ENCODE results near the gene PLXDC1.

The PLXDC1 gene

DNA sequence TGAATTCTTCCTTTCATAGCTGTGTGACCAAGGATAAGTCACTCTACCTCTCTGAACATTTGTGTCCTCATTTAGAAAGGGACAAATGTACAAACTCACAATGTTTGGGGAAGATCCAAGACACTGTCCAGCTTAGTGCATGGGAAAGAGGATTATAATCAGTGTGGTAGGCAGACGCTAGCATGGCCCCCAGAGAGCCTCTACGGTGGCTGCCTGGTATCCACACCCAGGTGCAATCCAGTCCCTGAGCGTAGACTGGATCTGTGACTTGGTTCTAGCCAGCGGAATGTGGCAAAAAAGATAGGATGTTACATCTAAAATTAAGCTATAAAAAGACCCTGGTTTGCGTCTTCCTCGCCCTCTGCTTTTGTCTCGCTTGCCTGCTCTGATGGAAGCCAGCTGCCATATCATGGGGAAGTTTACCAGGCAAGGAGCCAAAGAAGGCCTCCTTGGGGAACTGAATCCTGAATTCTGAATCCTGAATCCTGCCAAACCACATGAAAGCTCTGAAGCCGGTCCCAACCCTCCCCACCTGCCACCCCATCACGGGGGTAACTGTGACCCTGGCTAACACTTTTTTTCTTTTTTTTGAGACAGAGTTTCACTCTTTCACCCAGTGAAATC is 51.7 kb downstream of the PLXDC1 start:
- TF ChIP-seq, protein P1, sequence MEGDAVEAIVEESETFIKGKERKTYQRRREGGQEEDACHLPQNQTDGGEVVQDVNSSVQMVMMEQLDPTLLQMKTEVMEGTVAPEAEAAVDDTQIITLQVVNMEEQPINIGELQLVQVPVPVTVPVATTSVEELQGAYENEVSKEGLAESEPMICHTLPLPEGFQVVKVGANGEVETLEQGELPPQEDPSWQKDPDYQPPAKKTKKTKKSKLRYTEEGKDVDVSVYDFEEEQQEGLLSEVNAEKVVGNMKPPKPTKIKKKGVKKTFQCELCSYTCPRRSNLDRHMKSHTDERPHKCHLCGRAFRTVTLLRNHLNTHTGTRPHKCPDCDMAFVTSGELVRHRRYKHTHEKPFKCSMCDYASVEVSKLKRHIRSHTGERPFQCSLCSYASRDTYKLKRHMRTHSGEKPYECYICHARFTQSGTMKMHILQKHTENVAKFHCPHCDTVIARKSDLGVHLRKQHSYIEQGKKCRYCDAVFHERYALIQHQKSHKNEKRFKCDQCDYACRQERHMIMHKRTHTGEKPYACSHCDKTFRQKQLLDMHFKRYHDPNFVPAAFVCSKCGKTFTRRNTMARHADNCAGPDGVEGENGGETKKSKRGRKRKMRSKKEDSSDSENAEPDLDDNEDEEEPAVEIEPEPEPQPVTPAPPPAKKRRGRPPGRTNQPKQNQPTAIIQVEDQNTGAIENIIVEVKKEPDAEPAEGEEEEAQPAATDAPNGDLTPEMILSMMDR (IDR thresholded peaks at IDR 0.05; ENCODE audit: control insufficient read depth, extremely low read depth, insufficient read depth), result no peak
- no peak overlapping the region for H3K4me3 ChIP-seq (ENCODE audit: low read depth, low read length)
- no peak for DNase-seq (ENCODE audit: low read depth)

DNA sequence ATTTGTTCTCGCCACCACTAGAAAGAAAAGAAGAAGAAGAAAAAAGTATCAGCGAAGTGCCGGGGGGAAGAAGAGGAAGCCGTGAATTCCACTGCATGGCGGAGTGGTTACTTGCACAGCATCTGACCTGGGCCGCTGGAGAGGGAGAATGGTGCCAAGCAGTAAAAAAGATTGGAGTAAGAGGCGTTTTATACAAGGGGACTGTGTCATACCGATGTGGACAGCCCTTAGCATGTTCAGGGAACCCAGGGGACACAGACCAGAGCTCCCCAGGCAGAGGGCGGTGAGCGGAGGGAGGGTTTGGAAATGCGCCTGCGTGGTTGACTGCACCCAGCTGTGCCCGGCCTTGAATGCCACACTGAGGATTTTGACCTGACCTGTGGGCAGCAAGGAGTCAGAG is 52.8 kb downstream of the PLXDC1 start:
- no peak for DNase-seq (ENCODE audit: low read depth)
- no peak overlapping the region for H3K4me3 ChIP-seq (ENCODE audit: low read depth, low read length)
- TF ChIP-seq, protein P1 (IDR thresholded peaks at IDR 0.05; ENCODE audit: control insufficient read depth, extremely low read depth, insufficient read depth), result no peak

- DNase-seq (ENCODE audit: low read depth), result no peak
- TF ChIP-seq, protein P1 (IDR thresholded peaks at IDR 0.05; ENCODE audit: control insufficient read depth, extremely low read depth, insufficient read depth), result no peak
- H3K4me3 ChIP-seq (ENCODE audit: low read depth, low read length), result no peak overlapping the region
Observed at GRCh38 chr17:39097537-39097936, 53.9 kb downstream of the PLXDC1 start.

GRCh38 chr17:39097150-39097519 is 54.3 kb downstream of the PLXDC1 start:
- H3K4me3 ChIP-seq (ENCODE audit: low read depth, low read length), result no peak overlapping the region
- DNase-seq (ENCODE audit: low read depth), result no peak
- TF ChIP-seq, protein P1 (IDR thresholded peaks at IDR 0.05; ENCODE audit: control insufficient read depth, extremely low read depth, insufficient read depth), result no peak

DNA sequence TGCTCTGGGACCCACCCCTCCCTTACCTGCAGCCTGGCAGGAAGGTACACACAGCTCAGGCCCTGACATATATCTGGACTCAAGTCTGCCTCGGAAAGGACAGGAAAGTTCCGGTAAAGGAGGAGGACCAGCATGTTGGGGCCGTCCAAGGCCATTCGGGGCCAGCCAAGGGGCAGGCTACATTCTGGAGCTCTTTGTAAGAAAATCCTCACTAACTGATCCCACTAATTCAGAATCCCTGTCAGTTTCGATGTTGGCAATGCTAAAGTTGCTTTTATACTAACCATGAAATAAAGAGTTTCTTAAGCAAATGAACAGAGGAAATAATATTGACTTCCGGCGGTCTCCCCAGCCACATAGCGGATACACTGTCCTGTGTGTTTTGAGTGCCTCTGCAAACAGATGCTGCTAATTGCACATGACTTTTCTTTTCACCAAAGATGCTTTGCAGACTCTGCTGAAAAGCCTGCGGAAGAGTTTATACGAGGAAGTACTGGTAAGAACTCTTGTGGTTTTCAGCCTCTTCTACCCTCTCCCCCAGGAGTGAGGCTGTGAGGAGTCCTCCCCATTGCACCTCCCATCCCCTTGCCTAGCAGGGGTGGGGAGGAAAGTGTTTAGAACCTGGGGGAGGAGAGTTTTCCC is 54.8 kb downstream of the PLXDC1 start:
- no peak for DNase-seq (ENCODE audit: low read depth)
- H3K4me3 ChIP-seq (ENCODE audit: low read depth, low read length), result no peak overlapping the region
- TF ChIP-seq, protein P1 (IDR thresholded peaks at IDR 0.05; ENCODE audit: control insufficient read depth, extremely low read depth, insufficient read depth), result no peak

GRCh38 chr17:39095309-39095686 is 56.1 kb downstream of the PLXDC1 start:
- no peak for DNase-seq (ENCODE audit: low read depth)
- H3K4me3 ChIP-seq (ENCODE audit: low read depth, low read length), result no peak overlapping the region
- TF ChIP-seq, protein P1 (IDR thresholded peaks at IDR 0.05; ENCODE audit: control insufficient read depth, extremely low read depth, insufficient read depth), result no peak

Data from LNCaP clone FGC (cell line).